Activated naive CD8-positive, alpha-beta T cell treated with anti-CD3 and anti-CD28 coated beads, Interleukin-2, amount 50 U/mL, for 24 hours (primary cell): ENCODE data around the gene PCBP3.
A peak's percentile ranks its signal among the peaks of the same experiment; 100 is the strongest.
"Not testable (repeated sequence)": the region's sequence is repeated elsewhere in the genome, so short reads cannot be mapped to it uniquely, and the experiment has no call there.

Experiments used
- ATAC-seq: fragments of 150-1000 bp; cut with Tn5 transposase; one replicate; pipeline ENCODE4 v1.10.0; 2021
- DNase-seq: peaks from one replicate; pipeline ENCODE4 v3.0.0; 2021
- H3K27ac Mint-ChIP-seq: one replicate; pipeline ENCODE4 v1.8.0; 2021; ENCODE audit warnings: mild to moderate bottlenecking, mixed read lengths
- H3K27me3 Mint-ChIP-seq: one replicate; pipeline ENCODE4 v1.8.0; 2021; ENCODE audit warnings: mixed read lengths
- H3K36me3 Mint-ChIP-seq: one replicate; pipeline ENCODE4 v1.8.0; 2021; ENCODE audit warnings: low read depth, mixed read lengths
- H3K4me1 Mint-ChIP-seq: one replicate; pipeline ENCODE4 v1.8.0; 2021; ENCODE audit warnings: mixed read lengths
- H3K4me3 Mint-ChIP-seq: one replicate; pipeline ENCODE4 v1.8.0; 2021; ENCODE audit warnings: mild to moderate bottlenecking, moderate library complexity, mixed read lengths
- H3K9me3 Mint-ChIP-seq: one replicate; pipeline ENCODE4 v1.8.0; 2021; ENCODE audit warnings: mixed read lengths

Gene PCBP3

DNA sequence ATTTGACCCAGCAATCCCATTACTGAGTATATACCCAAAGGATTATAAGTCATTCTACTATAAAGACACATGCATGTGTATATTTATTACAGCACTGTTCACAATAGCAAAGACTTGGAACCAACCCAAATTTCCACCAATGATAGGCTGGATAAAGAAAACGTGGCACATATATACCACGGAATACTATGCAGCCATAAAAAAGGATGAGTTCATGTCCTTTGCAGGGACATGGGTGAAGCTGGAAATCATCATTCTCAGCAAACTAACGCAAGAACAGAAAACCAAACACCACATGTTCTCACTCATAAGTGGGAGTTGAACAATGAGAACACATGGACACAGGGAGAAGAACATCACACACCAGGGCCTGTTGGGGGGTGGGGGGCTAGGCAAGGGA, 165.1 kb downstream of the PCBP3 start:
- ATAC-seq, H3K27ac Mint-ChIP-seq, H3K36me3 Mint-ChIP-seq, DNase-seq, H3K4me1 Mint-ChIP-seq, H3K4me3 Mint-ChIP-seq, H3K9me3 Mint-ChIP-seq, H3K27me3 Mint-ChIP-seq: not testable (repeated sequence)

DNA sequence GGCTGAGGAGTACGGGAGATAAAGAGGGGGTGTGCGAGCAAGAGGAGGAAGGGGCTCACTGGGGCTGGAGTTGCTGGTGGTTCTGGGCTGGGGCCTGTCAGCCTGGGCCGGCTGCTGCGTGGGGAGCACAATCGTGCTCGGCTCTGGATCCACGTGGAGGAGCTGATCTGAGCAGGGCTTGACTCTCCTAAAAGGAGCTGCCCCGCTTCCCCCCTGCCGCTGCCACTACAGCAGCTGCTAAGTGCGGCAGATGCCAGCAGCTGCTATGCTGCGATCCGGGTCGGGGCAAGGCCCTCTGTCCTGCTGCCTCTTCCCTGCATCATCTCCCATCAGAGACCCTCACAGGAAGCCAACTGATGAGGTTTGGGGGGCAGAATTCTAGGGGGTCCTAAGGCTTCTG, 165.9 kb downstream of the PCBP3 start:
- H3K27me3 Mint-ChIP-seq = peaks cover 7% of the 10 kb centered on the region
- H3K36me3 Mint-ChIP-seq = peaks cover 6% of the 10 kb centered on the region
- peaks cover 3% of the 10 kb centered on the region for H3K4me1 Mint-ChIP-seq
- H3K9me3 Mint-ChIP-seq = peaks cover 4% of the 10 kb centered on the region
- no peak for ATAC-seq
- no peak for DNase-seq
- no peak overlapping the region for H3K4me3 Mint-ChIP-seq
- H3K27ac Mint-ChIP-seq = no peak overlapping the region

DNA sequence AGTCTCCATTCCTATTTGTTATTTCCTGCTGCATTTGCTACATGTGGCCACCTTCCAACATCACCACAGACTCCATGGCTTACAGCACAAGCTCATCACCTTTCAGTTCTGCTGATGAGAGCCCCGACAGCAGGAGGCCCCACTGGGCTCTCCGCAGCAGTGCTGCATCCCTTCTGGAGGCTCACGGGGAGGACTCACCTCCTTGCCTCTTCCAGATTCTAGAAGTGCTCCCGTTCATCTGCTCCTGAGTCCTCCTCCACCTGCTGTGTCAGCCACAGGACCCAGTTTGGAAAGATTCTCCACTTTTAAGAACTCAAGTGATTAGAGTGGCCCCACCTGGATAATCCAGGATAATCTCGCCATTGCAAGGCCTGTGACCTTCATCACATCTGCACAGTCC, 167.6 kb downstream of the PCBP3 start:
- H3K36me3 Mint-ChIP-seq = peaks cover 6% of the 10 kb centered on the region
- peaks cover 3% of the 10 kb centered on the region for H3K4me1 Mint-ChIP-seq
- ATAC-seq = no peak
- peaks cover 4% of the 10 kb centered on the region for H3K9me3 Mint-ChIP-seq
- no peak overlapping the region for H3K27ac Mint-ChIP-seq
- DNase-seq = no peak
- H3K27me3 Mint-ChIP-seq = peaks cover 7% of the 10 kb centered on the region
- H3K4me3 Mint-ChIP-seq = no peak overlapping the region

DNA sequence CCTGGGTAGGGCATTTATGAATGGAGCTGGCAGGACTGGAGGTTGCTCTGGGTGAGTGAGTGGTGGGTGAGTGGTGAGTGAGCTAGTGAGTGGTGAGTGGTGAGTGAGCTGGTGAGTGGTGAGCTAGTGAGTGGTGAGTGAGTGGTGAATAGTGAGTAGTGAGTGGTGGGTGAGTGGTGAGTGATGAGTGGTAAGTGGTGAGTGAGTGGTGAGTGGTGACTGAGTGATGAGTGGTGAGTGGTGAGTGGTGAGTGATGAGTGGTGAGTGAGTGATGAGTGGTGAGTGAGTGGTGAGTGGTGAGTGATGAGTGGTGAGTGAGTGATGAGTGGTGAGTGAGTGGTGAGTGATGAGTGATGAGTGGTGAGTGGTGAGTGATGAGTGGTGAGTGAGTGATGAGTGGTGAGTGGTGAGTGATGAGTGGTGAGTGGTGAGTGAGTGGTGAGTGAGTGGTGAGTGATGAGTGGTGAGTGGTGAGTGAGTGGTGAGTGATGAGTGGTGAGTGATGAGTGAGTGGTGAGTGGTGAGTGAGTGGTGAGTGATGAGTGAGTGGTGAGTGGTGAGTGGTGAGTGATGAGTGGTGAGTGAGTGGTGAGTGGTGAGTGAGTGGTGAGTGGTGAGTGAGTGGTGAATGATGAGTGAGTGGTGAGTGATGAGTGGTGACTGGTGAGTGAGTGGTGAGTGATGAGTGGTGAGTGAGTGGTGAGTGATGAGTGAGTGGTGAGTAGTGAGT, 170.8 kb downstream of the PCBP3 start:
- ATAC-seq = not testable (repeated sequence)
- H3K36me3 Mint-ChIP-seq = peaks cover 16% of the 10 kb centered on the region

DNA sequence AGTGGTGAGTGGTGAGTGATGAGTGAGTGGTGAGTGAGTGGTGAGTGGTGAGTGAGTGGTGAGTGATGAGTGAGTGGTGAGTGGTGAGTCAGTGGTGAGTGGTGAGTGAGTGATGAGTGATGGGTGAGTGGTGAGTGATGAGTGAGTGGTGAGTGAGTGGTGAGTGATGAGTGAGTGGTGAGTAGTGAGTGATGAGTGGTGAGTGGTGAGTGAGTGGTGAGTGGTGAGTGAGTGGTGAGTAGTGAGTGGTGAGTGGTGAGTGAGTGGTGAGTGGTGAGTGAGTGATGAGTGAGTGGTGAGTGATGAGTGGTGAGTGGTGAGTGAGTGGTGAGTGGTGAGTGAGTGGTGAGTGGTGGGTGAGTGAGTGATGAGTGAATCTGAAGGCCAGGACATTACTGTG, 172.3 kb downstream of the PCBP3 start:
- H3K4me3 Mint-ChIP-seq, ATAC-seq, H3K27ac Mint-ChIP-seq, DNase-seq, H3K27me3 Mint-ChIP-seq: not testable (repeated sequence)
- Mint-ChIP-seq H3K36me3 (peaks cover 16% of the 10 kb centered on the region), H3K4me1 (peaks cover 43% of the 10 kb centered on the region), H3K9me3 (peaks cover 16% of the 10 kb centered on the region)

More for the DNA sequence above, 170.8 kb downstream of the PCBP3 start:
- Mint-ChIP-seq H3K9me3 (peaks cover 16% of the 10 kb centered on the region), H3K4me1 (peaks cover 29% of the 10 kb centered on the region)
- H3K27me3 Mint-ChIP-seq, H3K27ac Mint-ChIP-seq, H3K4me3 Mint-ChIP-seq, DNase-seq: not testable (repeated sequence)

DNA sequence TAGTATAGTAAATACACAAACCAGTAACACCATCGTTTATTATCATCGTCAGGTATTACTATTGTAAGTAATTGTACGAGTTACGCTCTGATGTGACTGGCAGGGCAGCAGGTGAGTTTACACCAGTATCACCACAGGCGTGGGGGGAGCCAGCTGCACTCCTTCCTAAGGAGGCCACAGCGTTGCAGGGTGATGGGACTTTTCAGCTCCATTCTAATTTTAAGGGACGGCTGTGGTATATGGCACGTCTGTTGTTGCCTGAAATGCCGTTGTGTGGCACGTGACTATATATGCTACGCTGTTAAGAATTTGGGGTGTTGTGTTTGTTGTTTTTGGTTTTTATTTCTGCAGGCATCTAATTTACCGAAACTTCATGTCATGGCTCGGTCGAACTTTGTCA, 173.3 kb downstream of the PCBP3 start:
- ATAC-seq (no peak), DNase-seq (no peak)
- H3K4me3 Mint-ChIP-seq = peak overlapping the region; percentile 32
- peaks cover 9% of the 10 kb centered on the region for H3K27me3 Mint-ChIP-seq
- H3K27ac Mint-ChIP-seq = peak overlapping the region; percentile 83
- peaks cover 16% of the 10 kb centered on the region for H3K9me3 Mint-ChIP-seq
- H3K36me3 Mint-ChIP-seq = peaks cover 14% of the 10 kb centered on the region
- peaks cover 45% of the 10 kb centered on the region for H3K4me1 Mint-ChIP-seq

DNA sequence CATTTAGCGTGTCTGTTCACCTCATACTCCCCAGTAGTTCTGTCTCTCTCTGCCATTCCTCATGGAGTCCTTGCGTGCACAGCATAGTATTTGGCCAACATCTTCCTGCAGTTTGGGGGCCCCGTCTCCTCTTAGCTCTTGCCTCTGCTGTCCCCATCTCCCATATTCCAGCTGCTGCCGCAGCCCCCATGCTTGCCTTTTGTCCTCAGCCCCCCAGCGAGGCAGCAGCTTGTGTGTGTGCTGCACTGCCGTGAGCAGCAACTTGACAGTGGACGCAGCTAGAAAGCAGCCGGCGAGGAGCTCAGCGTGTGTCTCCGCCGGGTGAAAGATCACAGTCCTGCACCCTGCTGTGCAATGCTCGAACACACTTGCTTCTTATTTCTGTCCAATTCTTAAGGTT, 173.8 kb downstream of the PCBP3 start:
- Mint-ChIP-seq H3K27ac (peak overlapping the region; percentile 83), H3K27me3 (peaks cover 12% of the 10 kb centered on the region), H3K4me1 (peaks cover 45% of the 10 kb centered on the region), H3K9me3 (peaks cover 16% of the 10 kb centered on the region), H3K36me3 (peaks cover 14% of the 10 kb centered on the region), H3K4me3 (peak overlapping the region; percentile 32)
- ATAC-seq (no peak), DNase-seq (no peak)

DNA sequence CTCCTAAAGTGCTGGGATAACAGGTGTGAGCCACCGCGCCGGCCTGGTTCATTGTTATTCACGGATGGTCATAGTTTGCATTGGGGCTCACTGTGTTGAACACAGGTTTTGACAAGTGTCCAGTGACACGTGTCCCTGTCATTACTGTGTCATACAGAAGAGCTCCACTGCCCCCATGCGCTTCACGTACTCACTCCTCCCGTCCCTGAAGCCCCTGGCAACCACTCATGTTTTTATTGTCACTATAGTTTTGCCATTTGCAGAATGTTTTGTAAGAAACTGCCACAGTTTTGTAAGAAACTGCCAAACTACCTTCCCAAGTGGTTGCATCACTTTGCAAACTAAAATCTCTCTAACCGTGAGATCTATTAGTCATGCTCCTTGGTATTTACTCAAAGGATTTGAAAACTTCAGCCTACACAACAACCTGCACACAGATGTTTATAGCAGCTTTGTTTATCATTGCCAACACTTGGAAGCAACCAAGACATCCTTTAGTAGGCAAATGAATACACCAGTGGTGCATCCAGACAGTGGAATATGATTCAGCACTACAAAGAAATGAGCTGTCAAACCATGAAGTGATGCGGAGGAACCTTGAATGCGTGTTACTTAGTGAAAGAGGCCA, 174.9 kb downstream of the PCBP3 start:
- Mint-ChIP-seq H3K4me3 (peak overlapping the region; percentile 52), H3K4me1 (peaks cover 42% of the 10 kb centered on the region), H3K27me3 (peaks cover 7% of the 10 kb centered on the region), H3K9me3 (peaks cover 12% of the 10 kb centered on the region), H3K27ac (peak overlapping the region; percentile 96), H3K36me3 (peaks cover 10% of the 10 kb centered on the region)
- DNase-seq (no peak), ATAC-seq (peak; percentile 80)

DNA sequence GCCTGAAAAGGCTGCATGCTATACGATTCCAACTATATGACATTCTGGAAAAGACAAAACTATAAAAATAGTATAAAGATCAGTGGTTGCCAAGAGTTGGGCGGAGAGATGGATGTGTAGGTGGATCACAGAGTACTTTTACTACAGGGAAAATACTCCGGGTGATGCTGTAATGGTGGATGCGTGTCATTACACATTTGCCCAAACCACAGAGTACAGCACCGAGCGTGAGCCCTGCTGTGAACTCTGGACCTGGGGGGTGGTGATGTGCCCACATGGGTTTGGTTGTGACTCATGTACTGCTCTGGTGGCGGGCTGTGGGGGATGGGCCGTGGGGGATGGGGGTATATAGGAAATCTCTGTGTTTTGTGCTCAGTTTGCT, 175.4 kb downstream of the PCBP3 start:
- H3K4me1 Mint-ChIP-seq = peaks cover 42% of the 10 kb centered on the region
- H3K4me3 Mint-ChIP-seq = peak overlapping the region; percentile 52
- peaks cover 7% of the 10 kb centered on the region for H3K27me3 Mint-ChIP-seq
- H3K9me3 Mint-ChIP-seq = peaks cover 12% of the 10 kb centered on the region
- H3K27ac Mint-ChIP-seq = peak overlapping the region; percentile 96
- peaks cover 10% of the 10 kb centered on the region for H3K36me3 Mint-ChIP-seq
- DNase-seq (peak; percentile 85), ATAC-seq (peak; percentile 93)

DNA sequence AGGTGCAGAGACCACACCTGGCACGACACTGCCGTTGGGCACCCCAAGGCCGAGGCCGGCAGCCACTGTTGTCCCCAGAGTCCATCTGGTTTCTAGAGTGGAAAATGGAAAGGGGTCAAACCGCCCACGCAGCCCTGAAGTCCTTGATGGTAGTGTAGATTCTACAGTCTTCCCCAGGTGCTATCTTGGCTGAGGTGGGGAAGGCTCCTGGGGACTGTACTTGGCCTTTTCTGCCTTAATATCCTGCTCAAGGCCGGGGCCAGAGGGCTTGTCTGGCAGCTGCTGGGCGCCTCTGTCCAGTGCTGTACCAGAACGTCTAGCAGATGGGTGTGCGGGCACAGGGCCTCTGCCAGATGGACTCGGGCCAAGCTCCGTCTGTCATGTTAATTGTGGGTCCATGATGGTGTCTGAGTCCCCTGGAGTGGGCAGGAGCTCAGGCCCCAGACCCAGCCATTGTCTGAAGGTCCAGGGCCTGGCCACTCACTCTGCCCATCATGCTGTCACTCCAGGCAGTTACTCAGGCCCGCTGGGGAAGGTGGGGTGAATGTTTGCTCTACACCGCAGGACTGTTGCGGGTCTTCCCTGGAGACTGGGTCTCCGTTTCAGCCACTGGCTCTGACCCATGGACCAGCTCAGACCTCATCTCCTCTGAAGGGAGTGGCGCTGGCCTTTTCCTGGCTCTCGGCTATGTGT, 176.1 kb downstream of the PCBP3 start:
- ATAC-seq (no peak), DNase-seq (no peak)
- peak overlapping the region; percentile 96 for H3K27ac Mint-ChIP-seq
- H3K4me1 Mint-ChIP-seq = peaks cover 42% of the 10 kb centered on the region
- H3K27me3 Mint-ChIP-seq = peaks cover 11% of the 10 kb centered on the region
- H3K4me3 Mint-ChIP-seq = no peak overlapping the region
- peaks cover 12% of the 10 kb centered on the region for H3K9me3 Mint-ChIP-seq
- H3K36me3 Mint-ChIP-seq = peaks cover 10% of the 10 kb centered on the region

DNA sequence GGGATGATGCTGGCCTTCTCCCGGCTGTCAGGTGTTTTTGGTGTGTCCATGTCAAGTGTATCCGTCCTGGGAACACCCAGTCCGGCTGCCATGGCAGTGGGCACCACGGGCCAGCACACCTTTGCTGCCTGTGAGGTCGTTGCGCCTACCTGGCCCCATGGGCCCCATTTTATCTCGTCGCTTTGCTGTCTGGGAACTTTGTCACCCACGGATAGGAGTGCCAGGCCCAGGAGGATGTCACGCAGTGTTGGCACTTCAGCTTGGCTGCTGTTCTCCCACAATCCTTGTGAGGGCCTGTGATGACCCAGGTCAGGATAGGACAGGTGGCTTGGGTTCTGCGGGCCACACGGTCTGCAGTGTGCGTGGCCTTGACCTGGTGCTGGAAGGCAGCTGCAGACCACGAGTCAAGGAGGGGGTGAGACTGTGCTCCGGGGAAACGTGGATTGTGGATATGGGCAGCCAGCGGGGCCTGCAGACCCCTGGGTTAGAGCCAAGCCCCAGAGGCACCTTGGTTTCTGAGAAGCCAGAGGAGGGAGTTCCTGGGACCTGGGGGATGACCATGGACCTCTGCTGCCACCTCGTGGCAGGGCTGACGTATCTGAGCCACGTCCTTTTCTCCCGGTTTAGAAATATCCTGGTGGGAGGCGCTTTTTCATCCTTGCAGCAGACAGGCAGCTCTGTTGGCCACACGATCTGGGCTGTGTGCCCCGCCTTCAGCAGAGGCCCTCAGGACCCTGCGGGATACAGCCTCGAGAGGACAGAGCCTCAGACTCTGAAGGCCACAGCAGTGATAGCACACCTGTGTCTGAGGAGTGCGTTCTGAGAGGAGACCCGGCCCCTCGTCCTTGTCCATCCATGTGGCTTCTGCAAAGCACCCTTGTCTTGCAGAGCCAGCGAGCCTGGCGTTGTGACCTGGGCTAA, 176.9 kb downstream of the PCBP3 start:
- Mint-ChIP-seq H3K27ac (no peak overlapping the region), H3K4me3 (no peak overlapping the region), H3K9me3 (peaks cover 12% of the 10 kb centered on the region), H3K36me3 (peaks cover 10% of the 10 kb centered on the region), H3K4me1 (peaks cover 42% of the 10 kb centered on the region), H3K27me3 (peaks cover 11% of the 10 kb centered on the region)
- peak; percentile 82 for DNase-seq
- peak; percentile 22 for ATAC-seq

DNA sequence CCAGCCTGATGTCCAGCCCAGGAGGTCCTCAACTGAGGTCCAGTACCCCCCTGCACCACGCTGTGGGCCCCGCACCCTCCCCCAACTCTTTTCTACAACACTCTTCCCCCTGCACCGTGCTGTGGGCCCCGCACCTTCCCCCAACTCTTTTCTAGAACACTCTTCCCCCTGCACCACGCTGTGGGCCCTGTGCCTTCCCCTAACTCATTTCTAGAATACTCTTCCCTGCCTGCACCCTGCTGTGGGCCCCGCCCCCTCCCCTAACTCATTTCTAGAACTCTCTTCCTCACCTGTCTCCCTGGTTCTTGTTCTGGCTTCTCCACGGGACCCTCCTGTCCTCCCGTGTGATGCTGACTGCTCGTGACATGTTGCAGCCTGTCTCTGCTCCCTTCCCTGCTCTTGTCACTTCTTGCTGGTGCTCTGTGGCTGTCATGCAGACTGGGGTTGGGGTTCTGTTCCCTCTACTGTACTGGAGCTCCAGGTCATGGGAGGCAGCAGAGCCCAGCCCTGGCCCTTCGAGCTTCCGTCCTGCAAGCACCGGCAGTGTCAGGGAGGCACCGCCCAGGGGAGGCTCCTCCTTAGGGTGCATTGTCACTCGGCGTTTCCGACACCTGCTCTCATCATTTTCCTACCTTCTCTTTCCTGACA, 177.9 kb downstream of the PCBP3 start:
- H3K4me3 Mint-ChIP-seq = no peak overlapping the region
- ATAC-seq (no peak), DNase-seq (no peak)
- H3K9me3 Mint-ChIP-seq = peaks cover 12% of the 10 kb centered on the region
- peaks cover 10% of the 10 kb centered on the region for H3K36me3 Mint-ChIP-seq
- H3K27me3 Mint-ChIP-seq = peaks cover 11% of the 10 kb centered on the region
- H3K4me1 Mint-ChIP-seq = peaks cover 42% of the 10 kb centered on the region
- H3K27ac Mint-ChIP-seq = no peak overlapping the region

DNA sequence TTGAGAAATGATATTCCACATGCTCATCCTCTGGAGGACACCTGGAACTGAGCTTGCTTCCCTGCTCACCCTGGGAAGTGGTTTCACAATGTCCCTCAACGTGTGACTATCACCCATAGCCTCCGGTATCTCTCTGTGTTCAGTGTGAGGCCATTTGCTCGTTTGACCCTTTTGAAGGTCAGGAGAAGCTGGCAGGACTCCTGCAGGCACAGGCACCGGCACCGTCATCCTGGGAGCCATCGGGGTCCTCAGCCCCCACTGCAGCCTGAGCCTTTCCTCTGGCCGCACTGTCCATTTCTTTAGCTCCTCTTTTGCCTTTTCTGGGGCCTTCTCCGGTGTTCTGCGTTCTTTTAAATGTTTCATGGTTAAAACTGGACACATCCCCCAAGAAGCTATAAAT, 178.5 kb downstream of the PCBP3 start:
- Mint-ChIP-seq H3K27me3 (peaks cover 11% of the 10 kb centered on the region), H3K9me3 (peaks cover 11% of the 10 kb centered on the region), H3K4me3 (no peak overlapping the region), H3K27ac (no peak overlapping the region), H3K36me3 (peaks cover 10% of the 10 kb centered on the region), H3K4me1 (peaks cover 41% of the 10 kb centered on the region)
- ATAC-seq (no peak), DNase-seq (no peak)
